22Rv1 (cell line): ENCODE measurements around the gene SPEM2.

ENCODE experiments used
- ZFX ChIP-seq: fragments of 450-650 bp; IDR thresholded peaks from 2 replicates; pipeline ENCODE4 v1.6.1; 2017; ENCODE audit warnings: antibody characterized with exemption, borderline replicate concordance
- TF ChIP-seq, protein P1 (sequence below): fragments of 450-650 bp; IDR thresholded peaks from 2 replicates; pipeline ENCODE4 v1.5.1; 2017; ENCODE audit warnings: mild to moderate bottlenecking

DNA sequence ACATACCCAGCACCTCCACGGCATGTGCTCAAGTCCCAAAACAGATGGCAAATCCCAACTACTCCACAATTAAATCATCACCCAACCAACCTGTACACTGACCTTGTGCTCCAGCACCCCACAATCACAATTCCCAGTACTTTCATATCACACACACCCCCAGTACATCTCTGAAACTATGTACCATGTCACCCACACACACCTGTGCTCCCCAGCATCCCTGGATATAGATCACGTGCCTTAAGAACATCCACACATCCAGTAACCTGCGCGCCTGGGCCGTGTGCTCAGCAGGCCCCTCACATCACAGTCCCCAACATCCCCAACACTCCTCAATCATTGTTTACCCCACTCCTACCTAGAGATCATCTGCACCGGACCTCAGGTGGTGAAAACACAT, 15.7 kb upstream of the SPEM2 start:
- TF ChIP-seq, protein P1, sequence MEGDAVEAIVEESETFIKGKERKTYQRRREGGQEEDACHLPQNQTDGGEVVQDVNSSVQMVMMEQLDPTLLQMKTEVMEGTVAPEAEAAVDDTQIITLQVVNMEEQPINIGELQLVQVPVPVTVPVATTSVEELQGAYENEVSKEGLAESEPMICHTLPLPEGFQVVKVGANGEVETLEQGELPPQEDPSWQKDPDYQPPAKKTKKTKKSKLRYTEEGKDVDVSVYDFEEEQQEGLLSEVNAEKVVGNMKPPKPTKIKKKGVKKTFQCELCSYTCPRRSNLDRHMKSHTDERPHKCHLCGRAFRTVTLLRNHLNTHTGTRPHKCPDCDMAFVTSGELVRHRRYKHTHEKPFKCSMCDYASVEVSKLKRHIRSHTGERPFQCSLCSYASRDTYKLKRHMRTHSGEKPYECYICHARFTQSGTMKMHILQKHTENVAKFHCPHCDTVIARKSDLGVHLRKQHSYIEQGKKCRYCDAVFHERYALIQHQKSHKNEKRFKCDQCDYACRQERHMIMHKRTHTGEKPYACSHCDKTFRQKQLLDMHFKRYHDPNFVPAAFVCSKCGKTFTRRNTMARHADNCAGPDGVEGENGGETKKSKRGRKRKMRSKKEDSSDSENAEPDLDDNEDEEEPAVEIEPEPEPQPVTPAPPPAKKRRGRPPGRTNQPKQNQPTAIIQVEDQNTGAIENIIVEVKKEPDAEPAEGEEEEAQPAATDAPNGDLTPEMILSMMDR: no peak
- TF ChIP-seq ZFX: no peak
